PFSK-1 (cell line): ENCODE data around the gene TNIP1.

Experiments
- FOXP2 ChIP-seq: optimal IDR thresholded peaks from 2 replicates; pipeline ENCODE3; 2011; ENCODE audit warnings: borderline replicate concordance, control low read depth, inconsistent platforms; ENCODE audit not compliant: insufficient read depth; ENCODE audit errors: extremely low read length, extremely low read depth
- POLR2AphosphoS5 ChIP-seq: IDR thresholded peaks from 2 replicates; pipeline ENCODE4 v1.6.1; 2012; ENCODE audit warnings: low read depth, mild to moderate bottlenecking, control low read depth, low read length, moderate library complexity
- REST ChIP-seq, 2 experiments: IDR thresholded peaks; 2 replicates each; pipeline versions ENCODE4 v1.6.1 to v1.8.0; 2011 to 2012; ENCODE audit warnings: low read depth in 2 of 2, low read length in 2 of 2, control low read depth in 1 of 2, inconsistent platforms in 1 of 2, mild to moderate bottlenecking in 1 of 2, moderate library complexity in 1 of 2; ENCODE audit not compliant: insufficient read depth in 1 of 2
- SIN3A ChIP-seq: IDR thresholded peaks from 2 replicates; pipeline ENCODE4 v1.6.1; 2012; ENCODE audit warnings: mild to moderate bottlenecking, low read length, moderate library complexity, borderline replicate concordance; ENCODE audit not compliant: insufficient read depth
- TAF1 ChIP-seq: IDR thresholded peaks from 2 replicates; pipeline ENCODE4 v1.6.1; 2012; ENCODE audit warnings: low read length, control low read depth, borderline replicate concordance; ENCODE audit not compliant: insufficient read depth

Gene TNIP1

GRCh38 chr5:151034422-151035379 is 46.1 kb downstream of the TNIP1 start:
- TF ChIP-seq TAF1 (no peak), REST (IDR thresholded peaks at IDR 0.05; ENCODE audit: insufficient read depth in 1 of 2, low read depth in 2 of 2, low read length in 2 of 2) (no peak), POLR2AphosphoS5 (no peak), FOXP2 (no peak), SIN3A (no peak)

- TF ChIP-seq TAF1 (no peak), REST (IDR thresholded peaks at IDR 0.05; ENCODE audit: insufficient read depth in 1 of 2, low read depth in 2 of 2, low read length in 2 of 2) (no peak), POLR2AphosphoS5 (no peak), SIN3A (no peak), FOXP2 (no peak)
Observed at GRCh38 chr5:151033217-151033934, 47.5 kb downstream of the TNIP1 start.

- no peak for TF ChIP-seq POLR2AphosphoS5
- no peak for TF ChIP-seq SIN3A
- TF ChIP-seq TAF1 = no peak
- TF ChIP-seq FOXP2 = no peak
- TF ChIP-seq REST (IDR thresholded peaks at IDR 0.05; ENCODE audit: insufficient read depth in 1 of 2, low read depth in 2 of 2, low read length in 2 of 2) = no peak
Observed at GRCh38 chr5:151031554-151031953, 49.3 kb downstream of the TNIP1 start.

- TF ChIP-seq SIN3A (no peak), POLR2AphosphoS5 (no peak), TAF1 (no peak), REST (IDR thresholded peaks at IDR 0.05; ENCODE audit: insufficient read depth in 1 of 2, low read depth in 2 of 2, low read length in 2 of 2) (no peak), FOXP2 (no peak)
Observed at GRCh38 chr5:151030379-151030778, 50.5 kb downstream of the TNIP1 start.
